Calu3 (cell line): Measurements from ENCODE around the gene USH1G. TPM values are rescaled to one million over a fixed set of nuclear protein-coding genes. Genes with fewer than 3 reads are reported as not detected.

Experiments
- BruUV-seq: library from RNA; stranded (reverse); fragments of 400-500 nt; replicated peaks from 2 replicates; lab custom pipeline; 2021; lab: Mats Ljungman, UMichigan
- CTCF ChIA-PET: fragments of 300-600 bp; sonication (Branson Sonifier 250); formaldehyde crosslinking; loops from one replicate; lab custom pipeline; 2022; ENCODE audit warnings: antibody characterized with exemption; lab: Charles Lee
- DNase-seq: peaks from one replicate; pipeline ENCODE4 v3.0.0; 2022
- H3K27ac Mint-ChIP-seq: one replicate; pipeline ENCODE4 v1.8.0; 2022; ENCODE audit warnings: mixed read lengths; ENCODE audit not compliant: unreplicated experiment
- H3K27me3 Mint-ChIP-seq: one replicate; pipeline ENCODE4 v1.8.0; 2022; ENCODE audit warnings: mixed read lengths; ENCODE audit not compliant: unreplicated experiment
- H3K36me3 Mint-ChIP-seq: one replicate; pipeline ENCODE4 v1.8.0; 2022; ENCODE audit warnings: mild to moderate bottlenecking, moderate library complexity, mixed read lengths; ENCODE audit not compliant: insufficient read depth, unreplicated experiment
- H3K4me1 Mint-ChIP-seq: one replicate; pipeline ENCODE4 v1.8.0; 2022; ENCODE audit warnings: mild to moderate bottlenecking, low read depth, mixed read lengths; ENCODE audit not compliant: unreplicated experiment
- H3K4me3 Mint-ChIP-seq: one replicate; pipeline ENCODE4 v1.8.0; 2022; ENCODE audit warnings: mild to moderate bottlenecking, low read depth, moderate library complexity, mixed read lengths; ENCODE audit not compliant: unreplicated experiment
- H3K9me3 Mint-ChIP-seq: one replicate; pipeline ENCODE4 v1.8.0; 2022; ENCODE audit warnings: low read depth, mixed read lengths; ENCODE audit not compliant: unreplicated experiment
- CTCF ChIP-seq: fragments of 200-600 bp; IDR thresholded peaks from one replicate; pipeline ENCODE4 v1.8.0; 2022; ENCODE audit warnings: antibody characterized with exemption; ENCODE audit not compliant: unreplicated experiment
- intact Hi-C: fragments of 100-400 bp; cut with micrococcal nuclease; formaldehyde crosslinking; loops from one replicate; pipeline ENCODE4 v1.10.0; 2022; ENCODE audit not compliant: unreplicated experiment
- total RNA-seq: library from RNA; stranded (reverse); gene quantifications from 2 replicates; pipeline ENCODE4 v1.2.3, GENCODE V29; 2022

USH1G gene
- total RNA-seq, 1 experiment from 2014 or later = not detected

GRCh38 chr17:74964988-74965622 lies 42.0 kb upstream of the USH1G start:
- CTCF ChIA-PET = no interaction called here
- H3K27ac Mint-ChIP-seq = no peak overlapping the region
- H3K4me1 Mint-ChIP-seq = peaks cover 36% of the 10 kb centered on the region
- H3K4me3 Mint-ChIP-seq = no peak overlapping the region
- H3K27me3 Mint-ChIP-seq = no peaks in the 10 kb centered on the region
- no TSS peak for BruUV-seq
- H3K9me3 Mint-ChIP-seq = no peaks in the 10 kb centered on the region
- H3K36me3 Mint-ChIP-seq = peaks cover 47% of the 10 kb centered on the region
- TF ChIP-seq CTCF = no peak
- DNase-seq = no peak
- intact Hi-C loops = loop anchor here (5.0 kb wide), 2 partner anchors 47 to 67 kb away; partner anchors contain the start of gene MRPL58

DNA sequence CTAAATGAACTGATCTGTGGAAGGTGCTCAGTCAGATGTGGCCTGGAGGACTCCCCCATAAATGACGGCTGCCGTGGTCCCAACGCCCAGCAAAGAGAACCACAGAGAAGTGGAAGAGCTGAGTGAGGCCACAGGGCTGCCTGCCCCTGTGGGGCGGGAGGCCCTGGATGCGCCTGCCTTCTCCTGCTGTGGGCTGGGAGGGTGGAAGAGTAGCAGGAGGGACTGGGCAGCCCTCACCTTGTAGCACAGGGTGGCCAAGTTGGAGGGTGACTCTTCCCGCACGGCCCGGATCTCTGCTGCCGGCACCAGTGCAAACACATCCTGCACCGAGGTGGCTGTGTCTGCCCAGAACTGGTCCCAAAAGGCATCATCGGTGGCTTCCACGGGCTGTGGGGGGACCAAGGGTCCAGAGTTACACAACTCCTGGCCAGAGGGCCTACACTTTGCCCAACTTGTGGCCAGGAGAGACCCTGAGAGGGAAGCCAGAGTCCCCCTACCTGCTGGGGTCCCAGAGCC lies 41.2 kb upstream of the USH1G start:
- BruUV-seq = no TSS peak
- intact Hi-C loops = loop anchor here (5.0 kb wide), 2 partner anchors 48 to 68 kb away; partner anchors contain the start of gene MRPL58

DNA sequence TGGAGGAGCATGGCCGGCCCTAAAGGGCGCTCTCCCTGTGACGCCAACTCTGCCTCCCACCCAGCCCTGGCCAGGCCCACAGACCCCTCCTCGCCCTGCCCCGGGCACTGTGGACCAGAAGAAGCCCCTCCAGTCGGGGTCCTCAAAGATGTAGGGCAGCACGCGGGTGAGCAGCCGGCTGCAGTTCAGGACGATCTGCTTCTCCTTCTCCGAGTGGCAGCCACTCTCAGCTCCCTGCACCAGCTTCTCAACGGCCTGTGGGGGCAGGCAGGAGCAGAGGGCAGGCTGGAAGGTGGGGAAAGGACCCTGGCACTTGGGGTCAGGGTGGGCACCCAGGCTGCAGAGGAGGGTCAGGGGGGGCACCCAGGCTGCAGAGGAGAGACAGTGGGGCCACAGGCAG lies 40.6 kb upstream of the USH1G start:
- CTCF ChIA-PET = interaction anchor here (1.4 to 4.0 kb wide), 2 partner anchors 9 to 49 kb away, joined by 3 to 26 read pairs; partner anchors contain the start of genes HID1 and MRPL58
- Mint-ChIP-seq H3K36me3 (peaks cover 55% of the 10 kb centered on the region), H3K27ac (no peak overlapping the region), H3K27me3 (no peaks in the 10 kb centered on the region), H3K4me3 (no peak overlapping the region), H3K9me3 (no peaks in the 10 kb centered on the region), H3K4me1 (peaks cover 31% of the 10 kb centered on the region)
- DNase-seq = no peak
- TF ChIP-seq CTCF = peak; percentile 13
- BruUV-seq = no TSS peak
- intact Hi-C loops = loop anchor here (5.0 kb wide), 2 partner anchors 49 to 69 kb away; partner anchors contain the start of gene MRPL58

More for the DNA sequence above, 41.2 kb upstream of the USH1G start:
- Mint-ChIP-seq H3K36me3 (peaks cover 52% of the 10 kb centered on the region), H3K9me3 (no peaks in the 10 kb centered on the region), H3K4me3 (no peak overlapping the region), H3K27ac (no peak overlapping the region), H3K27me3 (no peaks in the 10 kb centered on the region), H3K4me1 (peaks cover 36% of the 10 kb centered on the region)
- no peak for TF ChIP-seq CTCF
- CTCF ChIA-PET = interaction anchor here (1.4 to 4.0 kb wide), 2 partner anchors 9 to 48 kb away, joined by 3 to 26 read pairs; partner anchors contain the start of genes HID1 and MRPL58
- DNase-seq = no peak

- CTCF ChIA-PET = interaction anchor here (0.6 to 4.0 kb wide), 6 partner anchors 10 to 239 kb away, joined by 4 to 38 read pairs (median 17); partner anchors contain the start of genes HID1 and MRPL58
- H3K36me3 Mint-ChIP-seq = peaks cover 57% of the 10 kb centered on the region
- no peak overlapping the region for H3K4me3 Mint-ChIP-seq
- no peak overlapping the region for H3K27ac Mint-ChIP-seq
- BruUV-seq = no TSS peak
- peaks cover 23% of the 10 kb centered on the region for H3K4me1 Mint-ChIP-seq
- H3K9me3 Mint-ChIP-seq = no peaks in the 10 kb centered on the region
- intact Hi-C loops = loop anchor here (5.0 kb wide), 2 partner anchors 49 to 69 kb away; partner anchors contain the start of gene MRPL58
- no peaks in the 10 kb centered on the region for H3K27me3 Mint-ChIP-seq
- TF ChIP-seq CTCF = no peak
- DNase-seq = no peak
Observed at GRCh38 chr17:74962622-74963394, 39.8 kb upstream of the USH1G start.
